ENCODE measurements around the gene ENDOU. TPM values are rescaled to one million over a fixed set of nuclear protein-coding genes. Genes with fewer than 3 reads are reported as not detected.

The ENDOU gene
- total RNA-seq, 1 donor from 2014 or later: 20.8 TPM

DNA sequence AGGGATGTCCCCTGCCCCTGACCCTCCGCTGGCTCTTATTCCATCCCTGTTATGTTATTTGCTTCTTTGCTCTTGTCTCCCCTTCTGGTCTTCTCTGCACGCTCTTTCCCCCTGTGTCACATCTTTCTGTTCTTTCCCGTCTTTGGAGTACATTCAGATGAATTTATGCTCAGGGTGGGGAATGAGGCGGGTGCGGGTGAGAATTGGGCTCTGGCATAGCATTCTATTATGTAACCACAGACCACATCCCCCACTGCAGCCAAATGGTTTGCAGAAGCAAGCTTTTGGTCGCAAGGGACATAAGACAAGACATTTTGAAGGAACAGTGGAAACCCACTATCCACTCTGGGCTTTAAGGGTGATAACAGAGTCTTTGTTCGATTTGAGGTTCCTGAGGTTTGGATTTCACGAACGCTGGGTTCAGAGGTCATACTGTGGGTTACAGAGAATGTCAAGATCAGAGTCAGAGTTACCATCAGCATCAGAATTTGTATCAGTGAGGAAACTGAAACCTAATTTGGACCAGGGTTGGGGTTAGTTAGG, 3.8 kb downstream of the ENDOU start:
- no peak for DNase-seq

DNA sequence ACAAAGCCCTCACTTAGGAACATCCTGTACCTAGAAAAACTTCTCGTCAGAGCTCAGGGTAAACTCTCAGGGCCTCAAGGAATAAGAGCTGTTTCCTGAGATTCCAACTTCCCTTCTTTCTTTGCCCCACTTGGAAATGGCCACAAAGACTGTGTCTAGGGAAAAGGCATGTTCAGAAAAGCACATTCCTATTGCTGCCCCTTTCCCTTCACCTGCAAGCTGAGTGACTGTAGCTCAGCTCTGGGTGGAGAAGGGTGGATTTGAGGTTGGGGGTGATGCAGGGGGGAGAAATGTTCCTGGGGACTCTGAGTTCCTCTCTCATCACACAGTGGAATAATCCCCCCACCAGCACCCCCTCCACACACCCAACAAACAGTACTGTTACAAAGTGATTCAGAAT, 6.8 kb downstream of the ENDOU start:
- DNase-seq: no peak

- DNase-seq: peak; percentile 69
Measured at GRCh38 chr12:47717443-47718193, 7.7 kb downstream of the ENDOU start.

GRCh38 chr12:47717046-47717442, 8.2 kb downstream of the ENDOU start:
- DNase-seq: no peak

DNA sequence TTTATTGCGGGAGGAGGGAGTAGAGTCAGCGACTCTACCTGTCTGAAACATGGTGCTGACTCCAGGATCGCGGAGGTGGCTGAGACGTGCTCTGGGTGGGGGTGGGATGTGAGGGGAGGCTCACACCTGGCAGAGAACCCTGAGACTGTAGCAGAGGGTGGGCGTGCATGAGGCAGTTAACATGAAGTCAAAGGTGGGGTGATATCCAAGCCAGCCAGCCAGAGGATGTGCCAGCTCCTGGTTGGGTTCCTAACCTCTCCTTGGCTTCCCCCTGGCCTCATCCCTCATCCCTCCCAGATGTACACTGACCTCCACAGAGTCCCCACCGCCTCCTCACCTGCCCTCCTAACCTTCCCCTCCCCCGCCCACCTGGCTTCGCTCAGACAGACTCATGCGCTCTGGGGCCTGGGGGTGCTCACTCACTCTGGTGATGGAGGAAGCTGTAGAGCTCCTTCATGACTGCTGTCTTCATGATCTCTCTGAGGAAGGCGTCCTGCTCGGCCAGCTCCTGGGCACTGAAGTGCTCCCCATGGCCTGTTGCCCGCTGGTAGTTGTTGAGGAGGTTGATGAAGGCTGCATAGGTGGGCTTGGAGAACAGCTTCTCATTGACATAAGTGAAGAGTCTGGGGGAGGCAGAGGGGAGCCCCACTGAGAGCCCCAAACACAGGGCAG, 9.3 kb downstream of the ENDOU start:
- no peak for DNase-seq

DNA sequence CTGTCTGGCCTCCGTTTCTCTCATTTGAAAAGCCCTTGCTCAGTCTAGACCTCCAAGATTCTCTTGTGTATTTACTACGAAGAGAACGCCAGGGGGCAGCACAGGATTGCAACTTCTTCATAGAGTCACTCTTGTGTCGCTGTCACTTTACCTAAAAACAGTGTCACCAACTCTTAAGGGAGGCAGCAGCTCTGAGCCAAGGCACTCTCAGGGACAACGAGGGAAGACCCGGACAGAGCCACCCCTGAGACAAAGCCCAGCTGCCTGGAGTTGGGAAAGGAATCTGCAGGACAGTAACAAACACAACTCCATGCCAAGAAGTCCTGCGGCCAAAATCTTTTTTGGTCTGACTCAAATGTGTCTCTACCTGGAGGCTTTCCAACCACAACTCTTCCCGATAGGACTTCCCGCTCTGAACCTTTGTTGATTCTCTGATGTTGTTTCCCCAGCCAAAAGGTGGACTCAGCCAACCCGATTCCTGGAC, 9.9 kb downstream of the ENDOU start:
- peak; percentile 83 for DNase-seq

GRCh38 chr12:47714826-47715386, 10.4 kb downstream of the ENDOU start:
- no peak for DNase-seq

DNA sequence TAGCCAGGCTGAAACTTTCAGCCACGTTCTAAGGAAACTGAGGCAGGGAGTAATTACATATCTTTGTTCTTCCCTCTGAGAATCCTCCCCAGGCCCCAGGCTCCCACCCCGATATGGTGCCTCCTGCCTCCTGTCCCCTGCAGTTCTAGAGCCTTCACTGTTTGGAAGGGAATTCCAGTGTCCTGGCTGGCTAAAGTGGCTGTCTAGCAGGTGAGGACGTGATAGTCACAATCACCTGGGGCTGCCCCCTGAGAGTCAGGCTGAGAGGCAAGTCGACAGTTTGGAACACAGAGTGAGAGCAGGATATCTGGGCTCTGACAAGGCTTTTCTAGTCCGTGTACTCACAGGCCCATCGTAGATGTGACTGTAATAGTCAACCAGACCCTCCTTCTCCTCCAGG, 13.1 kb downstream of the ENDOU start:
- DNase-seq: no peak

DNA sequence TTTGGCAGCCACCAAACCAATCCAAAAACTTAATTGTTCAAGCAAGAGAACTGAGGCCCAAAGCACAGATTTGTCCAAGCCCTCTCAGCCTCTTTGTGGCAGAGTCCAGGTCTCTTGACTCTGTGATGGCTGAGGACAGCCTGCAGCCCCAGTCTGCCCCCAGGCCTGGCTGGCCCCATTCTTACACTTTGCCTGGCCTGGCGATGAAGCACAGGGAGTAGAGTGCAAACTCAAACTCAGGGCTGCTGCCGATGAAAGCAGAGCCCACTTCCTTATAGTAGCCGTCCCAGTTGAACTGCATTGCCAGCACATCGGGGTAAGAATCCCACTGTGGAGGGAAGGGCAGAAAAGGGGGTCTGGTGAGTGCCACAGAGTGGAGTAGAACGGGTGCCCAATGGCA, 13.8 kb downstream of the ENDOU start:
- DNase-seq: no peak

DNA sequence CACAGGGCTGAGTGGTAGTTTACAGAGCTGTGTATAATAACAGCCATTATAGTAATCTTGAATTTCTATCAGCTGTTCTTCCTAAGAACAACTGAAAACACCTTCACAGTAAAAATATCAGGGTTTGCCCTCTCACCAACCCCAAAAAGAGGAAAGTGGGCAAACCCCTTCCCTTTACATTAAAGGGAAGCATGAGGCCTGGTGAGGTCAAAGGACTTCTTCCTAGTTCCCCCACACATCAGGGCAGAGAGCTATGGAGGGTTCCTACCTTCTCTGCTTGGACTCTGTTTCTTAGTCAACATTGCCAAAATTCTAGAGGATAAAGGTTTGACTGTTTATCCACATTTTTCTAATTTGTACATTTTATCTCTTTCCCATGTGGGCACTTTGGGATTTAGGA, 15.0 kb downstream of the ENDOU start:
- DNase-seq: no peak

GRCh38 chr12:47709671-47710070, 15.6 kb downstream of the ENDOU start:
- DNase-seq: no peak

DNA sequence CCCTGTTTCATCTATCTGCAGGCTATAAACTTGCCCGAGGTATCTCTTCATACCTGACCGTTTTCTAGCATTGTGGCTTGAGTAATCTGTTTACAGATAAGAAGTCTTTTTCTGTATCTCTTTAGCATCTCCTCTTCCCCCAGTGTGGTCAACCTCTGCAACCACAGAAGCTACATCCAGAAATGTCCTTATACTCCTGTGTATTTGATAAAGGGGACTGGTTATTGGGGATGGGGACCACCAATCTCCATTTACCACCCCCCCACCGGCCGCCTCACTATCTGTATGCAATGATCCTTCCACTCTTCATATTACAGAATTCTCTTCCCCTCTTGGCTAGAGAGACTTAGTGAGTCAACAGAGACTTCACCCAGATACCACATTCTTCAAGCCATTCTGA, 16.1 kb downstream of the ENDOU start:
- DNase-seq: no peak

DNA sequence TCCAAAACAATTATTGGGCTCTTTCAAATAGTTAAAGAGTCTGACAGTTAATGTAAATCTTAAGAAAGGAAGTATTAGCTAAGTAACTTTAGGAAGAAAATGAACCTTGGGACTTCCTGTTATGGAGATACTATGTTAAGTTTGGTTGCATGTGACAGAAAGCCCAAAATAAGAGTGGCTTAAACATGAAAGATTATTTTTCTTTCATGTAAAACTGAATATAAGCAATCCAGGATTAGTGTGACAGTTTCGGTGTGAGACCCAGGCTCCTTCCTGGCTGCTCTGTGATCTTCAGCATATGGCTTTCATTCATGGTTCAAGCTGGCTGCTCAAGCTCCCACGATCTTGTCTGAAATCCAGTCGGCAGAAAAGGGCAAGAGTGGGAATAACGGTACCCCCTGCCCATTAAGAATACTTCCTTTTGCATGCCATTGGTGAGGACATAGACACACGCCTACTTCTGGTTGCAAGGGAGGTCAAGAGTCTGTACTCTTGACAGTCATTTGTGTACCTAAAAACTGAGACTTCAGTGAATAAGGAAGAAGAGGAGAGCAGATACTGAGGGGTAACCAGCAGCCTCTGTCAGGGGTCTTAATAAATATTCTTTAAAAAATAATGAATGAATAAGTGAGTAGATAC, 17.3 kb downstream of the ENDOU start:
- DNase-seq: no peak

- DNase-seq: no peak
Measured at GRCh38 chr12:47707355-47707754, 17.9 kb downstream of the ENDOU start.

- peak; percentile 93 for DNase-seq
Measured at GRCh38 chr12:47705566-47706425, 19.5 kb downstream of the ENDOU start, which contains the start of gene RPAP3. Gene RPAP3, minus strand, starts transcription at chr12:47706030. Its CDS starts 3,190 bp downstream, at chr12:47702840.

DNA sequence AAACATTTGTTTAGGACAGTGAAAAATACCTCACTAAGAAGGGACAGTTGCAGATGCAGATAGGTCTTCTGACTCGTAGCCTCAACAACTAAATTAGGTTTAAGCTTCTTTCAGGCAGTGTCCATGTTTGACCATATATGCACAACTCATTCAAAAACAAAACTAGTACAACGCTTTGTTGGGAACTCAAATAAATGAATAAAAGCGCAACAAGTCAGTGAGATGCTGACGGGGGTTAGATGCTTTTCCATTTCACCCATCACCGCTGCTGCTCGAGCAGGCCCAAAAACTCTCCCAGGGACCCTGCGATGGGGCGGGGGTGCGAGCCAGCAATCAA, 20.1 kb downstream of the ENDOU start:
- no peak for DNase-seq

DNA sequence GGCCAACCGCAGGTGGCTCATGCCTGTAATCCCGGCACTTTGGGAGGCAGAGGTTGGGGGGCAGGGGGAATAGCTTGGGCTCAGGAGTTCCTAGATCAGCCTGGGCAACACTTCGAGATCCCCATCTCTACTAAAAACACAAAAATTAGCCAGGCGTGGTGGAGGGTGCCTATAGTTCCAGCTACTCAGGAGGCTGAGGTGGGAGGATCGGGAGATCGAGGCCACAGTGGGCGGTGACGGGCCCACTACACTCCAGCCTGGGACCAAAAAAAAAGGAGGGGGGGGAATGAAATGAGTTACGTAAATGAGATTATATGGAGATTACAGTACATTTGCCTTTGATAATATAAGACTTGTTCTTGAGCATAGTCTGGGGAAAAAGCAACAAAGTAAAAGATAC, 20.6 kb downstream of the ENDOU start:
- DNase-seq: no peak

- no peak for DNase-seq
Measured at GRCh38 chr12:47700263-47700662, 25.0 kb downstream of the ENDOU start.

DNA sequence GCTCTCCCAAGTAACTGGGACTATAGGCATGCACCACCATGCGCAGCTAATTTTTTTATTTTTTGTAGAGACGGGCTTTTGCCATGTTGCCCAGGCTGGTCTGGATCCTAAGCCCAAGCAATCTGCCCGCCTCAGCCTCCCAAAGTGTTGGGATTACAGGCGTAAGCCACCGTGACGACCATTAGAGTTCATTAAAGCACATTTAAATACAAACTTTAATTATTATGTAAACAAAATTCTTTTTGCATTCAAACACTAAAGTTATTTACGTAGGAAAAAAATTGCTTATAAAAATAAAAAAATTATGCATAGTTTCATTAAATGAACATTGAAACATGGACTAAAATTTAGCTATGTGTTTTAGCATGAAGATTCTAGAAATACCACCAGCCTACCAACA, 26.7 kb downstream of the ENDOU start:
- no peak for DNase-seq

GRCh38 chr12:47698055-47698454, 27.2 kb downstream of the ENDOU start:
- DNase-seq: no peak

- DNase-seq: no peak
Measured at GRCh38 chr12:47689215-47689614, 36.1 kb downstream of the ENDOU start.

GRCh38 chr12:47687636-47688035, 37.7 kb downstream of the ENDOU start:
- DNase-seq: no peak
